GM06990 (cell line): ENCODE data around the gene SLC12A7.

Experiments used
- DNase-seq: peaks from one replicate; pipeline ENCODE4 v3.0.0-alpha.2; 2011; ENCODE audit not compliant: insufficient read length; ENCODE audit errors: extremely low read depth
- H3K27me3 ChIP-seq: replicated peaks from 2 replicates; pipeline ENCODE4 v1.6.0; 2011; ENCODE audit warnings: low read length; ENCODE audit not compliant: control insufficient read depth, insufficient read depth
- H3K36me3 ChIP-seq: 2 replicates; pipeline ENCODE4 v1.5.1; 2011; ENCODE audit warnings: low read length; ENCODE audit not compliant: control insufficient read depth, insufficient read depth
- H3K4me3 ChIP-seq: replicated peaks from 2 replicates; pipeline ENCODE4 v1.5.1; 2011; ENCODE audit warnings: low read depth, mild to moderate bottlenecking, control low read depth, low read length
- TF ChIP-seq, protein P1 (sequence below): IDR thresholded peaks from 2 replicates; pipeline ENCODE4 v1.5.1; 2011; ENCODE audit warnings: low read length, control low read depth, mild to moderate bottlenecking, inconsistent platforms; ENCODE audit not compliant: insufficient read depth, poor library complexity, severe bottlenecking

SLC12A7 gene

DNA sequence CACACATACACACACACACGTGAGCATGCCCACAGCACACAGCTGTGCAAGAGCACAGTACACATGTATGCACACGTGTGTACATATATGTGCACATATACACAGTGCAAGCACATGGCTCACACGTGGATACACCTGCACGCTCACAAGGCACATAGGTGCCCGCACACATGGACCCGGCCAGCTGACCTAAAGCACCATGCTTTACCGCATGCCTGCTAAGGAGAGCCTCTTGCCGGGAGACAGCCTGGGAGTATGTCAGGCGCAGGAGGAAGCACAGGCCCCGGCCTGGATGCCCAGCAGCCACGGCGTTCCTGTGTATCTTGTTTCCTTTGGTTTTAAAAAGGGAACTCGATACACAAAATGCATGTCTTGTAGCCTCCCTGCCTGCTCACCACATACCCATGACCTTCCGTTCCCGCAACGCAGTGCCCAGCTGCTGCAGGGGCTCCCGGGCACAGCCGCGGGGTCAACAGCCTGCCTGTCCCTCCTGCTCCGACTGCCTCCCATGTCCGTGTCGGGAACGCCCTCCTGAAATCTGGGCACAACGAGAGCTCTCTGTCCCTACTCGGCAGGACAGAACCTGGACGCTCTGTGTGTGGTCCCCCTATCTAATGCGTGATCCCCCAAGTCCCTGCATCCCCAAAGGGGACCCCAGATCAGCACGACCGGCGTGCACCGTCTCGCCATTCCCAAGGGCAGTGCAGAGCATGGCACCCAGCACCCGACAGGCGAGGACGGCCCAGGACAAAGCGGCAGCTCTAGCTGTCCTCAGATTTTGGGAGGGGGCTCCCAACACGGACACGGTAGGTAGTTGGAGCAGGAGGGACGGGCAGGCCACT, 3.6 kb downstream of the SLC12A7 start:
- Histone ChIP-seq H3K36me3 (no peaks in the 10 kb centered on the region), H3K27me3 (no peaks in the 10 kb centered on the region; the same call in 1 of the 2 replicates), H3K4me3 (no peak overlapping the region)
- DNase-seq = no peak
- TF ChIP-seq, protein P1, sequence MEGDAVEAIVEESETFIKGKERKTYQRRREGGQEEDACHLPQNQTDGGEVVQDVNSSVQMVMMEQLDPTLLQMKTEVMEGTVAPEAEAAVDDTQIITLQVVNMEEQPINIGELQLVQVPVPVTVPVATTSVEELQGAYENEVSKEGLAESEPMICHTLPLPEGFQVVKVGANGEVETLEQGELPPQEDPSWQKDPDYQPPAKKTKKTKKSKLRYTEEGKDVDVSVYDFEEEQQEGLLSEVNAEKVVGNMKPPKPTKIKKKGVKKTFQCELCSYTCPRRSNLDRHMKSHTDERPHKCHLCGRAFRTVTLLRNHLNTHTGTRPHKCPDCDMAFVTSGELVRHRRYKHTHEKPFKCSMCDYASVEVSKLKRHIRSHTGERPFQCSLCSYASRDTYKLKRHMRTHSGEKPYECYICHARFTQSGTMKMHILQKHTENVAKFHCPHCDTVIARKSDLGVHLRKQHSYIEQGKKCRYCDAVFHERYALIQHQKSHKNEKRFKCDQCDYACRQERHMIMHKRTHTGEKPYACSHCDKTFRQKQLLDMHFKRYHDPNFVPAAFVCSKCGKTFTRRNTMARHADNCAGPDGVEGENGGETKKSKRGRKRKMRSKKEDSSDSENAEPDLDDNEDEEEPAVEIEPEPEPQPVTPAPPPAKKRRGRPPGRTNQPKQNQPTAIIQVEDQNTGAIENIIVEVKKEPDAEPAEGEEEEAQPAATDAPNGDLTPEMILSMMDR = no peak

DNA sequence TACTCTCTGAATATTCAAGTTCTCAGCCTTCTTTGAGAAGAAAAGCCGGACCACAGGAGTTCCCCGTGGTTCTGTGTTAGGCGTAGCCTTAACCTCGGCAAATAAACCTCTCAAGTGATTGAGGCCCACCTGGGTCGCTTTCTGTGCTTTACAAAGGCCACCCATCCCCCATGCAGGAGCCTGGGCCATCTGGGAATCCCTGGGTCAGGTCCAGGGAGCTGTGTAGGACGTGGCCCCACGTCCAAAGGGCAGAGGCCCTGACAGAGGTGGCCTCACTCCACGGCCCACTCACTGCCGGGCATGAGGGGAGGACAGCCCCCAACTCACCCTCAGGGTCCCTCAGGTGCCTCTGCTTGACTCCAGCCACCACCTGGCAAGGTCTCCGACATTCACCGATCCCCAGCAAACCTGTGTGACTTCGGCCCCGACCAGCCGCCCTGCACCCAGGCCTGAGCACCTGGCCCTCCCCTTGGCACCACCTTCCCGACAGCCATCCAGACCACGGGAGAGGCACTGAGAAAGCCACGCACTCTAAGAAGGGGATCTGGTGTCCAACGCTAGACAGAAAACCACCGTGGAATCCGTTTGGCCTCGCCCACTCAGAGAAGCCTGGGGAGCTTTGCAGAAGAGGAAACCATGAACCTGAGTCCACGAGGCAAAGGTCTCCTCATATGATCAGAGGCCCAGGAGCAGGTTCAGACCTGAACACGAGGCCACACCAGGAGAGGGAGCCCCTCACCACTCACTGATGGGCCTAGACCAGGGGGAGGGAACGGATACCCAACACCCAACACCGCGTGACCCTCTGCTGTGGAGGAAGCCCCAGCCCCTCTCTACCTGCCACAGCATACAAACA, 4.5 kb downstream of the SLC12A7 start:
- Histone ChIP-seq H3K4me3 (no peak overlapping the region), H3K27me3 (no peaks in the 10 kb centered on the region; the same call in 1 of the 2 replicates), H3K36me3 (no peaks in the 10 kb centered on the region)
- DNase-seq = no peak
- TF ChIP-seq, protein P1 = no peak

DNA sequence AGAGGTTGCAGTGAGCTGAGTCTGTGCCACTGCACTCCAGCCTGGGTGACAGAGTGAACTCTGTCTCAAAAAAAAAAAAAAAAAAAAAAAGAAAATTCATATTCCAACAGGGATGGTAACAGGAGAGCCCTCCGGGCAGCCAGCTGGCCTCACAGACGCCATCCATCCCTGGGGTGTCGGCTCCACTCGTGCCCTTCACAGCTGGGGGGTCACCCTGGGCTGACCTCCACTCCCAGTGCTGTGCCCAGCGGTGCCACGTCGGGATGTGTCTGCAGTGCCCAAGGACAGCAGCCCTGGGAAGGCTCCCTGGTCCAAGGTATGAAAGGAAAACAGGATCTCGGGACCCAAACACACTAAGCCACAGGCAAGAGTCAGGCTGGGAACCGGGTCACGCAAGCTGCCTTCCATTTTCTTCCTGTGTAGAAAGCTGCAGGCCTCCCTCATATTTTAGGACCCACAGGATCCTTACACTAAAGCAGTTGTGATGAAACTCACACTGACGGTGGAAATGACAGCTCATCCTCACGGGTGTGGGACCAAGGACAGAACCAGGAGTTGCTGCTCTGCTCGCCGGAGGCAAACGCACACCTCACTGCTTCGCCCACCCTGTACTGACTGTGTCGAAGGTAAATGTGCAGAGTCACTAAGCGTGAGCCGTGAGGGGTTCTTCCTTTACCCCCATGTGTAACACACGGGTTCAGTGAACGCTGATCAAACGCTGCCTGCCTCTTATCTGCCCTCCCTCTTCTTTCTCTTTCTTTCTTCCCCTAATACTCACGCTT, 5.3 kb downstream of the SLC12A7 start:
- TF ChIP-seq, protein P1 = no peak
- H3K4me3 ChIP-seq = no peak overlapping the region

DNA sequence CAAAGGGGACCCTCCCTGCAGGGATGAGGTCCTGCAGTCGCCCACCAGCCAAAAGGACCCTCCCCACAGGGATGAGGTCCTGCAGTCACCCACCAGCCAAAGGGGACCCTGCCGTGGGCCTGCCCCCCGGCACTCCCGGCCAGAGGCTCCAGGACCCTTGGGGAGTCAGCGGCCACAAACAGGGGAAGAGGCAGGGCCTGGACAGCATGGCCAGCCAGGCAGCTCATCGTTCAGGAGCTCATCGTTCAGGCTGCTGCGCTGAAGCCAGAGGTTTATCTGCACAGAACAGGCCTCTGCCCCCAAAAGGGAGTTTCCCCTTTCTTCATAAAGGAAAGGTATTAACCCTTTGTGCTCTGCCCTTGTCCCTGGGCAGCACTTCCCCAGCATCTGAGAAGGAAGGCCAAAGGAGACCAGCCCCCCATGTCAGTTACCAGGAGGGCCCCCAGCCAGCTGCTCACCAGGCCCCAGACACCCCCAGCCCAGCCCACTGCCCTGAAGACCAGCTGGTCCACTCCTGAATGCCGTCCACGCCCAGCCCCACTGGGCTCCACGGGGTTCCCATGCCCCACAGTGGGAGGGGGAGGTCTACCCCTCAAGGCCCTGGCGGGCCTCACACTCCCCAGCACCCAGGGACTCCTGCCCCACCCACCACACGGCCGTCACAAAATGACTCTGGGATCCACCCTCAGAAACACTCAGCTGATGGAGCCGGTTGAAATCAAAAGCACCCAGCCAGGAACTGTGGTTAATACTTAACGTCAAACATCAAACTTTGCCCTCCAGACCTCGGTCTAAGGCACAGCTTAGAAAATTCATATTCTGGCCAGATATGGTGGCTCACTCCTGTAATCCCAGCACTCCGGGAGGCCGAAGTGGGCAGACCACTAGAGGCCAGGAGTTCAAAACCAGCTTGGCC, 6.3 kb downstream of the SLC12A7 start:
- TF ChIP-seq, protein P1 = no peak
- Histone ChIP-seq H3K27me3 (no peaks in the 10 kb centered on the region; the same call in 1 of the 2 replicates), H3K36me3 (no peaks in the 10 kb centered on the region), H3K4me3 (no peak overlapping the region)
- DNase-seq = no peak

More for the DNA sequence above, 5.3 kb downstream of the SLC12A7 start:
- Histone ChIP-seq H3K27me3 (no peaks in the 10 kb centered on the region; the same call in 1 of the 2 replicates), H3K36me3 (no peaks in the 10 kb centered on the region)
- DNase-seq = no peak
